Astrocyte of the spinal cord (primary cell): ENCODE data around the gene KSR1.
A peak's percentile ranks its signal among the peaks of the same experiment; 100 is the strongest.

ENCODE experiments used
- DNase-seq: peaks from one replicate; pipeline ENCODE4 v3.0.0; 2011; ENCODE audit warnings: low read depth, low spot score
- H3K4me3 ChIP-seq: 2 replicates; pipeline ENCODE4 v1.5.1; 2011; ENCODE audit warnings: low read depth, mild to moderate bottlenecking, low read length, moderate library complexity
- CTCF ChIP-seq: IDR thresholded peaks from 2 replicates; pipeline ENCODE4 v1.5.1; 2012; ENCODE audit warnings: low read depth, mild to moderate bottlenecking, low read length, inconsistent platforms
- in situ Hi-C: cut with HindIII; loops from 2 replicates; pipeline ENCODE4 v1.10.0; 2017; ENCODE audit warnings: low sequenced_read_pairs

The KSR1 gene

GRCh38 chr17:27494192-27495091 lies 38.2 kb downstream of the KSR1 start:
- no peak overlapping the region for H3K4me3 ChIP-seq
- in situ Hi-C loops = no loop called here

GRCh38 chr17:27495460-27495859 lies 39.2 kb downstream of the KSR1 start:
- in situ Hi-C loops = no loop called here
- no peak for DNase-seq
- no peak overlapping the region for H3K4me3 ChIP-seq
- no peak for TF ChIP-seq CTCF

More at GRCh38 chr17:27494192-27495091, 38.2 kb downstream of the KSR1 start:
- DNase-seq = peak; percentile 55
- peak; percentile 56 for TF ChIP-seq CTCF

GRCh38 chr17:27496005-27496404 lies 39.8 kb downstream of the KSR1 start:
- no peak for TF ChIP-seq CTCF
- no peak overlapping the region for H3K4me3 ChIP-seq
- in situ Hi-C loops = no loop called here
- DNase-seq = no peak

GRCh38 chr17:27496437-27496943 lies 40.2 kb downstream of the KSR1 start:
- H3K4me3 ChIP-seq = no peak overlapping the region
- no peak for TF ChIP-seq CTCF
- DNase-seq = no peak
- in situ Hi-C loops = no loop called here

- DNase-seq = no peak
- in situ Hi-C loops = no loop called here
- H3K4me3 ChIP-seq = no peak overlapping the region
- TF ChIP-seq CTCF = no peak
Observed at GRCh38 chr17:27496971-27497370, 40.7 kb downstream of the KSR1 start.

- TF ChIP-seq CTCF = no peak
- no peak for DNase-seq
- in situ Hi-C loops = no loop called here
- no peak overlapping the region for H3K4me3 ChIP-seq
Observed at GRCh38 chr17:27497696-27498095, 41.4 kb downstream of the KSR1 start.
